Measurements from ENCODE around the gene R3HDM4.

GRCh38 chr19:900302-901111 is 12.5 kb downstream of the R3HDM4 start:
- TF ChIP-seq CTCF (IDR thresholded peaks at IDR 0.05): no peak
- no peak for TF ChIP-seq EP300 (IDR thresholded peaks at IDR 0.05)
- TF ChIP-seq POLR2A (IDR thresholded peaks at IDR 0.05): no peak
- TF ChIP-seq POLR2AphosphoS5 (IDR thresholded peaks at IDR 0.05): no peak

Measured in gastroesophageal sphincter (tissue), 3 donors.